Astrocyte of the cerebellum (primary cell): ENCODE results near the gene SLC25A51.

Experiments used
- DNase-seq: peaks from one replicate; pipeline ENCODE4 v3.0.0-alpha.2; 2011; ENCODE audit warnings: low read depth
- H3K4me3 ChIP-seq: 2 replicates; pipeline ENCODE4 v1.5.1; 2011; ENCODE audit warnings: mild to moderate bottlenecking, low read depth, low read length, moderate library complexity
- CTCF ChIP-seq: IDR thresholded peaks from 2 replicates; pipeline ENCODE4 v1.5.1; 2012; ENCODE audit warnings: low read length, low read depth, moderate library complexity, mild to moderate bottlenecking; ENCODE audit errors: missing control alignments
- in situ Hi-C: cut with HindIII; loops from 2 replicates; pipeline ENCODE4 v1.10.0; 2017; ENCODE audit warnings: low sequenced_read_pairs

SLC25A51 gene

GRCh38 chr9:37917313-37917731 is 13.4 kb upstream of the SLC25A51 start:
- no peak for TF ChIP-seq CTCF
- H3K4me3 ChIP-seq = no peak overlapping the region
- in situ Hi-C loops = loop anchor here (25.0 kb wide), 1 partner anchor 320 kb away; no protein-coding TSS in a partner anchor
- DNase-seq = no peak

DNA sequence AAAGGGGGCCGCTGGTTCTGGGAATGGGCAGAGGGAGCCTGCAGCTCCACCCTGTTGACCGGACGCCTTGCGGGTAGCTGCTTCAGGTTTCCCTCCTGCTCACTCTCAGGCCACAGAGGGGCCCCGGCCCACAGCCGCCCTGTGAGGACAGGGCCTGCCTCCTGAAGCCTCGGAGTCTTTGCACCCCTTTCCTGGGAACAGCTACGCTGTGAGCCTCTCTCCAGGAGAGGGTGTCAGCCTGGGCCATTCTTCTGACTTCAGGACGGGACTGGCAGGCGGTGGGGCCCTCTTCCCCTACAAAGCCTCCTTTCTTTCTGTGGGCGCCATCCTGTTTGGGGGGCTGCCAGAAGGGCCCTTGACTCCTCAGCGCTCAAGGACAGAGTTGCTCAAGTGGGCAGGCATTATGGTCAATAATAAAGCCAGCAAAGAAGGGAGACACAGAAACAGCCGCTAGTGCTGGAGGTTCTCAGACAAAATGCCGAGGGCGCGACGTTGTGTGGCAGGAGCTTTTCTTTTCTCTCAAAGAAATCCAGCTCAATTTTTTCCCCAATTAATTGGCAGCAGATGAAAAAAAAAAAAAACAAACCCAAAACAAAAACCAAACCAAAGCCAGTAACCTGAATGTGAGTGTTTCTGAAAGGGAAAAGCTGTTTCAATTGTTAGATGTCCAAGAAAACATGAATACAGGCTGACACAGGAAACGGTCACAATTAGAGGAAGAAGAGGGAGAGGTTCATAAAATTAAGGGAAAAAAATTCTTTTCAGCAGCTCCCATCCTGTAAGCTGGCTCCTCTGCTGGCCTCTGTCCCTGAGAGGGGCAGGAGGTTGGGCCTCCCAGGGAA is 12.8 kb upstream of the SLC25A51 start:
- no peak for TF ChIP-seq CTCF
- in situ Hi-C loops = loop anchor here (25.0 kb wide), 1 partner anchor 321 kb away; no protein-coding TSS in a partner anchor
- H3K4me3 ChIP-seq = no peak overlapping the region
- no peak for DNase-seq

- TF ChIP-seq CTCF = no peak
- no peak for DNase-seq
- in situ Hi-C loops = loop anchor here (25.0 kb wide), 1 partner anchor 321 kb away; no protein-coding TSS in a partner anchor
- H3K4me3 ChIP-seq = no peak overlapping the region
Measured at GRCh38 chr9:37915911-37916470, 12.1 kb upstream of the SLC25A51 start.

DNA sequence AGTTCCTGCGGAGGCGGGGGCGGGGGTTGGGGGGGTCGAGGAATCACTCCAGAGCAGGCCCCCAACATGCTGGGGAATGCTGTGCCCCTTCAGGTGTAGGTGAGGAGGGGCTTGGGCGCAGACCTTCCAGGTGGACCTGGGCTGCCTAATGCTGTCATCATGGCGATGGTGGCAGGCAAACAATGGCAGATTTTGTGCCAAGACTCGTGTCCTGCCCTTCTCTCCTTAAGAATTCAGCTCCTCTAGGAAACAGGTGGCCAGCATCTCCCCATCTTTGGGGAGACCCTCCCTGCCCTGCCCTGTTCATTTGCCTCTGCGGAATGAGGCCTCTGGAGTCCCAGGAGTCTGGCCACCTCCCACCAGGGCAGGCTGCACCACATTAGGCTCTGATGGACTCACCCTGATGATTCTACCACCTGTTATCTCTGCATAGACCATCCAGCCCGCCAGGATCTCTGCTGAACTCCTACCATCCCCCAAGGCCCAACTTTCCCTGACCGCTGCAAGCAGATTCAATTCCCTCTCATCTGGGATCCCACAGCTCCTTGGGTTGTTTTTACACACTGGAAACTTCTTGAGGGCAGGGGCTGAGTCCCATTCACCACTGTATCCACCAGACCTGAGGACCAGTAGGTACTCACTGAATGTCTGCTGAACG is 10.9 kb upstream of the SLC25A51 start:
- no peak for DNase-seq
- H3K4me3 ChIP-seq = no peak overlapping the region
- TF ChIP-seq CTCF = no peak
- in situ Hi-C loops = loop anchor here (25.0 kb wide), 1 partner anchor 322 kb away; no protein-coding TSS in a partner anchor

GRCh38 chr9:37914154-37914551 is 10.2 kb upstream of the SLC25A51 start:
- no peak overlapping the region for H3K4me3 ChIP-seq
- no peak for DNase-seq
- no peak for TF ChIP-seq CTCF
- in situ Hi-C loops = loop anchor here (25.0 kb wide), 1 partner anchor 323 kb away; no protein-coding TSS in a partner anchor

GRCh38 chr9:37913480-37914153 is 9.7 kb upstream of the SLC25A51 start:
- H3K4me3 ChIP-seq = no peak overlapping the region
- TF ChIP-seq CTCF = peak; percentile 97
- no peak for DNase-seq

More at GRCh38 chr9:37913480-37914153, 9.7 kb upstream of the SLC25A51 start:
- in situ Hi-C loops = loop anchor here (25.0 kb wide), 1 partner anchor 324 kb away; no protein-coding TSS in a partner anchor
